ENCODE measurements around the gene BANF2.

GRCh38 chr20:17682889-17683198 is 16.9 kb upstream of the BANF2 start:
- no peak for TF ChIP-seq CTCF (conservative IDR thresholded peaks at IDR 0.05 in 1 of 2, IDR thresholded peaks at IDR 0.05 in 1 of 2; ENCODE audit: extremely low read depth in 1 of 2, insufficient read depth in 1 of 2, low read depth in 1 of 2, low read length in 2 of 2)
- no peak for TF ChIP-seq EZH2 (IDR thresholded peaks at IDR 0.05; ENCODE audit: borderline replicate concordance, low read length)

Measured in mammary epithelial cell (primary cell).